Gastroesophageal sphincter (tissue), 3 donors: ENCODE measurements around the gene CORO2B.

Source experiments
- POLR2AphosphoS5 ChIP-seq: sonication (generic); formaldehyde crosslinking; IDR thresholded peaks from one replicate; pipeline ENCODE4 v1.6.1; 2017; ENCODE audit warnings: antibody characterized with exemption
- TF ChIP-seq, protein P1 (sequence below), 4 experiments: fragments of 200-600 bp in 2 of 4; fragments of 450-650 bp in 2 of 4; sonication (generic) in 1 of 4; IDR thresholded peaks; one replicate each; pipeline ENCODE4 v1.5.1; 2017 to 2019; ENCODE audit warnings: antibody characterized with exemption in 4 of 4, mild to moderate bottlenecking in 2 of 4, moderate library complexity in 2 of 4

DNA sequence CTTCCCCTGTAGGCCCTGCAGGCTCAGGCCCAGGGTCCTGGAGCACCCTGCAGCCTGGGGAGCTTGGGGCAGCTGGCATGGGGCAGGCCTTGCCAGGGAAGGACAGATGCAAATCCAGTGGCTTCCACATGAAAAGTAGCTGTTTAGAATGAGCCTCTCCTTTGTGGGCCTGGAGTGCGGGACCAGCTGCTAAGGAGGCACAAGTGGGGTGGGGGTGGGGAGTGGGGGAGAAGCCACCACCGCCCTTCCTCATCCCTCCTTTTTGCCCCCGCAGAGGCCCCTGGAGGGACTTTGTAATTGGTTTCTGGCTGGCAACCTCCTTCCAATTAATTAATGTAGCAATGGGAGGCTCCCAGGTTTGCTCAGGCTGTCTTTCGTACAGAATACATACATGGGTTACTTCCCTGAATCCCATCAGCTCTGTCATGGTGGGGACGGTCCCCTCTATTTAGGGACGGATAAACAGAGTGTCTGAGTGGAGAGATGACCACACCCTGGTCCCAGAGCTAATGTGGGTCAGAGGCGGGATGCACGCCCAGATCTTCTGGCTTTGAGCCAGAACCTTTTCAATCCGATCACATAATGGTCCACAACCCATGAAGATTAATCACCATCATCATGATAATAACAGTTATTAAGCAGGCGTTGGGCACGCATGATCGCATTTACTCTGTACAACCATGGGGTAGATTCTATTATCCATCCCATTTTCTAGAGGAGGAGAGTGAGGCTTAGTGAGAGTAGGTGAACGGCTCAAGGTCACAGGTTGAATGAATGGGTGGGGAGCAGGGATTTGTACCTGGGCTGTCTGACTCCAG lies 6.2 kb downstream of the CORO2B start:
- no peak for TF ChIP-seq POLR2AphosphoS5
- TF ChIP-seq, protein P1, sequence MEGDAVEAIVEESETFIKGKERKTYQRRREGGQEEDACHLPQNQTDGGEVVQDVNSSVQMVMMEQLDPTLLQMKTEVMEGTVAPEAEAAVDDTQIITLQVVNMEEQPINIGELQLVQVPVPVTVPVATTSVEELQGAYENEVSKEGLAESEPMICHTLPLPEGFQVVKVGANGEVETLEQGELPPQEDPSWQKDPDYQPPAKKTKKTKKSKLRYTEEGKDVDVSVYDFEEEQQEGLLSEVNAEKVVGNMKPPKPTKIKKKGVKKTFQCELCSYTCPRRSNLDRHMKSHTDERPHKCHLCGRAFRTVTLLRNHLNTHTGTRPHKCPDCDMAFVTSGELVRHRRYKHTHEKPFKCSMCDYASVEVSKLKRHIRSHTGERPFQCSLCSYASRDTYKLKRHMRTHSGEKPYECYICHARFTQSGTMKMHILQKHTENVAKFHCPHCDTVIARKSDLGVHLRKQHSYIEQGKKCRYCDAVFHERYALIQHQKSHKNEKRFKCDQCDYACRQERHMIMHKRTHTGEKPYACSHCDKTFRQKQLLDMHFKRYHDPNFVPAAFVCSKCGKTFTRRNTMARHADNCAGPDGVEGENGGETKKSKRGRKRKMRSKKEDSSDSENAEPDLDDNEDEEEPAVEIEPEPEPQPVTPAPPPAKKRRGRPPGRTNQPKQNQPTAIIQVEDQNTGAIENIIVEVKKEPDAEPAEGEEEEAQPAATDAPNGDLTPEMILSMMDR (IDR thresholded peaks at IDR 0.05) = no peak
